ENCODE results near the gene ETV3L. TPM values are rescaled to one million over a fixed set of nuclear protein-coding genes. Genes with fewer than 3 reads are reported as not detected.
"Not testable (repeated sequence)": the region's sequence is repeated elsewhere in the genome, so short reads cannot be mapped to it uniquely, and the experiment has no call there.

The ETV3L gene
- polyA plus RNA-seq, 1 experiment, result 0.07 TPM

DNA sequence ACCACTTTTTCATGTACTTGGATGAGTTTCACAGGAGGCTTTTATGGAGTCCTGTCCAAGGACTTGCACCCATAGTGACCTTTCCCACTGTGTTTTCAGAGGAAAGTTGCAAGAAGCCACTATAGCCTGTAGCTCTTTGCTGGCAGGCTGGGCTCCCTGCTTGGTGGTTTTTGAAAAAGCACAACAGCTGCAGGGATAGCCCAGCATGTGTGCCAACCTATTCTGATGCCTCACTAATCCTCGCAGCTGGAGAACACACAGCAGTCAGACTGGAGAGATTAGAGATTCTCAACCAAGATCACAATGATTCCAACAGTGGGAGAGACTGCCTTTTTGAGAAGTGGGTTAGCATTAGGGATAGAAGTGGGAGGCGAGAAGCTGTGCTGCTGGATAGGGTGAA lies 30.0 kb downstream of the ETV3L start:
- Histone ChIP-seq H3K9me3 (ENCODE audit: control insufficient read depth, insufficient read depth, low read length) (no peaks in the 10 kb centered on the region), H3K27ac (ENCODE audit: low read depth, low read length) (no peak overlapping the region), H3K4me3 (ENCODE audit: low read depth, low read length) (no peak overlapping the region), H3K27me3 (ENCODE audit: control insufficient read depth, insufficient read depth, low read length) (peaks cover 15% of the 10 kb centered on the region)
- POLR2A ChIA-PET, result no interaction called here
- no peak for DNase-seq (ENCODE audit: low read depth, low spot score)
- TF ChIP-seq, protein P1, sequence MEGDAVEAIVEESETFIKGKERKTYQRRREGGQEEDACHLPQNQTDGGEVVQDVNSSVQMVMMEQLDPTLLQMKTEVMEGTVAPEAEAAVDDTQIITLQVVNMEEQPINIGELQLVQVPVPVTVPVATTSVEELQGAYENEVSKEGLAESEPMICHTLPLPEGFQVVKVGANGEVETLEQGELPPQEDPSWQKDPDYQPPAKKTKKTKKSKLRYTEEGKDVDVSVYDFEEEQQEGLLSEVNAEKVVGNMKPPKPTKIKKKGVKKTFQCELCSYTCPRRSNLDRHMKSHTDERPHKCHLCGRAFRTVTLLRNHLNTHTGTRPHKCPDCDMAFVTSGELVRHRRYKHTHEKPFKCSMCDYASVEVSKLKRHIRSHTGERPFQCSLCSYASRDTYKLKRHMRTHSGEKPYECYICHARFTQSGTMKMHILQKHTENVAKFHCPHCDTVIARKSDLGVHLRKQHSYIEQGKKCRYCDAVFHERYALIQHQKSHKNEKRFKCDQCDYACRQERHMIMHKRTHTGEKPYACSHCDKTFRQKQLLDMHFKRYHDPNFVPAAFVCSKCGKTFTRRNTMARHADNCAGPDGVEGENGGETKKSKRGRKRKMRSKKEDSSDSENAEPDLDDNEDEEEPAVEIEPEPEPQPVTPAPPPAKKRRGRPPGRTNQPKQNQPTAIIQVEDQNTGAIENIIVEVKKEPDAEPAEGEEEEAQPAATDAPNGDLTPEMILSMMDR (IDR thresholded peaks at IDR 0.05; ENCODE audit: low read depth, low read length), result no peak
- CTCF ChIA-PET, result interaction anchor here (1.1 kb wide), 1 partner anchor 20 kb away, joined by 4 read pairs; no protein-coding TSS in a partner anchor

DNA sequence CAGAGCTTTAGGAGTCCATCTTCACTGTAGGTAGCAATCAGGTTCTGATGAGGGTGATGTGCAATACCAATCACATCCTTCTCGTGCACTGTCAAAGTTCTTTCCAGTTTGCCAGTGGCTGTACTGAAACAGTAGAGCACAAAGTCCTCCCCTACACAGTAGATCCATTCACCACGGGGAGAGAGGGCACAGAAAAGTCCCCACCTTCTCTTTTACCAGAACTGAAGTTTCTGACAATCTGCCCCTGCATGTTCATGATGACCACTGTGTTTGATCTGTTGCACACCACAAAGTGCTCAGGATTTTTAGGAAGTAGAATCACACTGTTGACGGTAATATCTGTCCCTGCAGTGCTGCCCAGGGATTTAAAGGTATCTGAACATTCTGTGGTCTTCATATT lies 40.4 kb downstream of the ETV3L start:
- H3K9me3 ChIP-seq (ENCODE audit: control insufficient read depth, insufficient read depth, low read length); H3K4me3 ChIP-seq (ENCODE audit: low read depth, low read length); POLR2A ChIA-PET; H3K27ac ChIP-seq (ENCODE audit: low read depth, low read length); DNase-seq (ENCODE audit: low read depth, low spot score): not testable (repeated sequence)
- peaks cover 14% of the 10 kb centered on the region for H3K27me3 ChIP-seq (ENCODE audit: control insufficient read depth, insufficient read depth, low read length)
- CTCF ChIA-PET, result interaction anchor here (0.7 kb wide), 1 partner anchor 673 kb away, joined by 3 read pairs; no protein-coding TSS in a partner anchor

DNA sequence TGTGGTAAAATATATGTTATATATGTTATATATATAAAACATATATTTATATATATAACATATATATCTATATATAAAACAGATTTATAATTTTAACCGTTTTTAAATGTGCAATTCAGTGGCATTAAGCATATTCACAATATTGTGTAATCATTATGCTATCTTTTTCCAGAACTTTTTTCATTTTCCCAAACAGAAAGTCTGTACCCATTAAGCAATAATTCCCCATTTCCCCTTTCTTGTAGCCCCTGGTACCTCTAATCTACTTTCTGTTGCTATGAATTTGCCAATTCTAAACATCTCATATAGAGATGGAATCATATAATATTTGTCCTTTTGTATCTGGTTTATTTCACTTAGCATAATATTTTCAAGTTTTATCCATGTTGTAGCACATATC lies 43.3 kb downstream of the ETV3L start:
- H3K27me3 ChIP-seq (ENCODE audit: control insufficient read depth, insufficient read depth, low read length), result peaks cover 15% of the 10 kb centered on the region
- CTCF ChIA-PET, result no interaction called here
- H3K9me3 ChIP-seq (ENCODE audit: control insufficient read depth, insufficient read depth, low read length), result no peaks in the 10 kb centered on the region
- DNase-seq (ENCODE audit: low read depth, low spot score), result no peak
- no peak overlapping the region for H3K4me3 ChIP-seq (ENCODE audit: low read depth, low read length)
- TF ChIP-seq, protein P1 (IDR thresholded peaks at IDR 0.05; ENCODE audit: low read depth, low read length), result no peak
- POLR2A ChIA-PET, result no interaction called here
- H3K27ac ChIP-seq (ENCODE audit: low read depth, low read length), result no peak overlapping the region

DNA sequence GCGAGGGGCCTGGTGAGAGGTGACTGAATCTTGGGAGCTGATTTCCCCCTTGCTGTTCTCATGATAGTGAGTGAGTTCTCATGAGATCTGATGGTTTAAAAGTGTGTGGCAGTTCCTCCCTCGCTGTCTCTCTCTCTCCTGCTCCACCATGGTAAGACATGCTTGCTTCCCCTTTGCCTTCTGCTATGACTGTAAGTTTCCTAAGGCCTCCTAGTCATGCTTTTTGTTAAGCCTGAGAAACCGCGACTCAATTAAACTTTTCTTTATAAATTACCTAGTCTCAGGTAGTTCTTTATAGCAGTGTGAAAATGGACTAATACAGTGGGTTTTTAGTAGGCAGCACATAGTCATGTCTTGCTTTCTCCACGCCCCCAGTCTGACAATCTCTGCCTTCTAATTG lies 43.9 kb downstream of the ETV3L start:
- H3K27ac ChIP-seq (ENCODE audit: low read depth, low read length); H3K4me3 ChIP-seq (ENCODE audit: low read depth, low read length); POLR2A ChIA-PET; H3K9me3 ChIP-seq (ENCODE audit: control insufficient read depth, insufficient read depth, low read length); CTCF ChIA-PET; DNase-seq (ENCODE audit: low read depth, low spot score): not testable (repeated sequence)
- peaks cover 12% of the 10 kb centered on the region for H3K27me3 ChIP-seq (ENCODE audit: control insufficient read depth, insufficient read depth, low read length)

DNA sequence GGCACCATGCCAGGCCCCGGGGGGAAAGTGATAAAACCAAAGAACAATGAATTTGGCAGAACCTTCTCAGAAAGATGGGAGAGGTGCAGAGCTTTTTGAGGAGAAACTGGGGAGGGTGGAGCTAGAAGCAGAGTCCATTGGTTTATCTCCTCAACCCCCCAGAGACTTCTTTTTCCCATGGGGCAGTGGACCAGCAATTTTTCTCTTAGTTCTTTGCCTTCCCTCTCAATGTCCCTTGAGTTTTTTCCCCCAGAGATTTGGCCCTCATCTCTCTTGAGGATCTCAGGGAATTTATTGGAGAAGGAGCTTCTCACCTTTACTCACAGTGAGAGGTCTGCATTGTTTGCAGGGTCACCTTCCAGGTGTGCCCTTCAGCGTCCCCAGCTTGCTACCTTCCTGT lies 48.8 kb downstream of the ETV3L start:
- H3K4me3 ChIP-seq (ENCODE audit: low read depth, low read length), result no peak overlapping the region
- no peak for DNase-seq (ENCODE audit: low read depth, low spot score)
- CTCF ChIA-PET, result interaction anchor here (2.0 kb wide), 1 partner anchor 39 kb away, joined by 7 read pairs; no protein-coding TSS in a partner anchor
- H3K27me3 ChIP-seq (ENCODE audit: control insufficient read depth, insufficient read depth, low read length), result peaks cover 13% of the 10 kb centered on the region
- H3K9me3 ChIP-seq (ENCODE audit: control insufficient read depth, insufficient read depth, low read length), result no peaks in the 10 kb centered on the region
- POLR2A ChIA-PET, result no interaction called here
- TF ChIP-seq, protein P1 (IDR thresholded peaks at IDR 0.05; ENCODE audit: low read depth, low read length), result no peak
- no peak overlapping the region for H3K27ac ChIP-seq (ENCODE audit: low read depth, low read length)

DNA sequence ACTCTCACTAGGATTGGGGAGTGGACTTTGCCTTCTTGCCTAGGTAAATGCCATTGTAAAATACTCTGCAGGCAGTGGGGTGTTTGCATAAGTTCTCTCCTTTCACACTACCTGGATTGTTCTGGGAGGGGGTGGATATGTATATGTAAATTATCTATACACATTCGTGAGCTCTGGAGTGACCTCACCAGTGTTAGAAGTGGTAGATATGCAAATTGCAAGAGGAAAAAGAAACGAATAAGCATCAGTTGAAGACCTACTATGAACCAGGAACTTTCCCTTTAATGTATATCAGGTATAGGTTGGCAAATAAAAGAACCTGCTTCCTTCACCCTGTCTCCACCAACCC lies 52.6 kb downstream of the ETV3L start:
- TF ChIP-seq, protein P1 (IDR thresholded peaks at IDR 0.05; ENCODE audit: low read depth, low read length), result no peak
- no peak overlapping the region for H3K27ac ChIP-seq (ENCODE audit: low read depth, low read length)
- ChIA-PET POLR2A (no interaction called here), CTCF (interaction anchor here (1.8 kb wide), 1 partner anchor 27 kb away, joined by 7 read pairs; no protein-coding TSS in a partner anchor)
- H3K4me3 ChIP-seq (ENCODE audit: low read depth, low read length), result no peak overlapping the region
- H3K27me3 ChIP-seq (ENCODE audit: control insufficient read depth, insufficient read depth, low read length), result peaks cover 6% of the 10 kb centered on the region
- no peaks in the 10 kb centered on the region for H3K9me3 ChIP-seq (ENCODE audit: control insufficient read depth, insufficient read depth, low read length)
- DNase-seq (ENCODE audit: low read depth, low spot score), result no peak
